T-cell (primary cell): ENCODE measurements around the gene TGOLN2. TPM values are rescaled to one million over a fixed set of nuclear protein-coding genes. Genes with fewer than 3 reads are reported as not detected.
A peak's percentile ranks its signal among the peaks of the same experiment; 100 is the strongest.

ENCODE experiments used
- ATAC-seq, 4 experiments: fragments of 200-7000 bp in 3 of 4; fragments of 150-1000 bp in 1 of 4; cut with Tn5 transposase; replicated peaks in 1 of 4; 1 replicate in 3 of 4; 2 replicates in 1 of 4; pipeline ENCODE4 v1.10.0; 2021; ENCODE audit warnings: moderate library complexity in 3 of 4, mild to moderate bottlenecking in 2 of 4, moderate number of reproducible peaks in 1 of 4
- CTCF ChIA-PET, 2 donors: fragments of 300-600 bp; sonication (Branson Sonifier 250); formaldehyde crosslinking; loops; one replicate each; lab custom pipeline; 2022; ENCODE audit warnings: antibody characterized with exemption in 2 of 2; lab: Charles Lee
- POLR2A ChIA-PET, 2 donors: fragments of 300-600 bp; sonication (Branson Sonifier 250); formaldehyde crosslinking; loops; one replicate each; lab custom pipeline; 2022; ENCODE audit warnings: antibody characterized with exemption in 2 of 2; lab: Charles Lee
- DNase-seq, 35 experiments: peaks; one replicate each; pipeline versions ENCODE4 v3.0.0 to v3.0.0-alpha.2; 2013 to 2023
- H3K27ac ChIP-seq: one replicate; pipeline ENCODE4 v1.5.1; 2013; ENCODE audit warnings: low read length
- H3K27me3 ChIP-seq, 2 experiments: replicated peaks in 1 of 2; 1 replicate in 1 of 2; 2 replicates in 1 of 2; pipeline versions ENCODE4 v1.6.1 to v1.7.0; 2013; ENCODE audit warnings: low read length in 1 of 2, mixed read lengths in 1 of 2; ENCODE audit not compliant: control insufficient read depth in 2 of 2, insufficient read depth in 2 of 2; ENCODE audit errors: extremely low read depth in 1 of 2
- H3K36me3 ChIP-seq, 2 donors: 1 replicate in 1 of 2; 2 replicates in 1 of 2; pipeline versions ENCODE4 v1.6.1 to v1.7.0; 2013; ENCODE audit warnings: low read length in 1 of 2; ENCODE audit not compliant: control insufficient read depth in 2 of 2, insufficient read depth in 1 of 2; ENCODE audit errors: extremely low read depth in 1 of 2
- H3K4me1 ChIP-seq, 2 experiments: 1 replicate in 1 of 2; 2 replicates in 1 of 2; pipeline versions ENCODE4 v1.6.1 to v1.7.0; 2013; ENCODE audit warnings: low read length in 2 of 2, mixed read lengths in 1 of 2; ENCODE audit not compliant: insufficient read depth in 2 of 2, control insufficient read depth in 1 of 2; ENCODE audit errors: extremely low read depth in 1 of 2
- H3K4me3 ChIP-seq, 2 donors: 1 replicate in 1 of 2; 2 replicates in 1 of 2; pipeline versions ENCODE4 v1.5.1 to v1.7.0; 2013; ENCODE audit warnings: mild to moderate bottlenecking in 2 of 2, low read length in 1 of 2, moderate library complexity in 1 of 2; ENCODE audit not compliant: control insufficient read depth in 1 of 2; ENCODE audit errors: extremely low read depth in 1 of 2
- H3K9me3 ChIP-seq: 2 replicates; pipeline ENCODE4 v1.7.0; 2013
- H3K27ac Mint-ChIP-seq, 2 donors: one replicate each; pipeline ENCODE4 v1.8.0; 2020 to 2021; ENCODE audit warnings: mild to moderate bottlenecking in 2 of 2, mixed read lengths in 2 of 2
- H3K27me3 Mint-ChIP-seq, 2 donors: one replicate each; pipeline ENCODE4 v1.8.0; 2021 to 2022; ENCODE audit warnings: mixed read lengths in 2 of 2
- H3K36me3 Mint-ChIP-seq: one replicate; pipeline ENCODE4 v1.8.0; 2021; ENCODE audit warnings: mixed read lengths
- H3K4me1 Mint-ChIP-seq, 3 donors: one replicate each; pipeline ENCODE4 v1.8.0; 2020 to 2022; ENCODE audit warnings: mixed read lengths in 3 of 3, mild to moderate bottlenecking in 1 of 3
- H3K4me3 Mint-ChIP-seq, 3 donors: one replicate each; pipeline ENCODE4 v1.8.0; 2020 to 2022; ENCODE audit warnings: mild to moderate bottlenecking in 3 of 3, mixed read lengths in 3 of 3, moderate library complexity in 3 of 3
- H3K9me3 Mint-ChIP-seq, 3 donors: one replicate each; pipeline ENCODE4 v1.8.0; 2020 to 2022; ENCODE audit warnings: mixed read lengths in 3 of 3
- WGBS: methylation state at CpG from one replicate; pipeline ENCODE4 v1.1.5; 2013; ENCODE audit warnings: missing lambda C conversion rate; ENCODE audit not compliant: insufficient coverage; 5-methylcytosine and 5-hydroxymethylcytosine counted together
- total RNA-seq, 35 experiments: library from RNA in 6 of 35; stranded (reverse) in 6 of 35; fragments of 120-200 nt in 1 of 35; gene quantifications; one replicate each; pipeline versions ENCODE4 v1.2.1 to v1.2.4 and lab custom pipeline; 2013 to 2026

TGOLN2 gene
- 100 to 1,000 TPM; 142 to 175 (median 161) TPM for total RNA-seq
- 141 TPM for total RNA-seq (2013)
- 129 to 343 (median 235) reads per million in 29 experiments for total RNA-seq (lab: John Stamatoyannopoulos, UW)

DNA sequence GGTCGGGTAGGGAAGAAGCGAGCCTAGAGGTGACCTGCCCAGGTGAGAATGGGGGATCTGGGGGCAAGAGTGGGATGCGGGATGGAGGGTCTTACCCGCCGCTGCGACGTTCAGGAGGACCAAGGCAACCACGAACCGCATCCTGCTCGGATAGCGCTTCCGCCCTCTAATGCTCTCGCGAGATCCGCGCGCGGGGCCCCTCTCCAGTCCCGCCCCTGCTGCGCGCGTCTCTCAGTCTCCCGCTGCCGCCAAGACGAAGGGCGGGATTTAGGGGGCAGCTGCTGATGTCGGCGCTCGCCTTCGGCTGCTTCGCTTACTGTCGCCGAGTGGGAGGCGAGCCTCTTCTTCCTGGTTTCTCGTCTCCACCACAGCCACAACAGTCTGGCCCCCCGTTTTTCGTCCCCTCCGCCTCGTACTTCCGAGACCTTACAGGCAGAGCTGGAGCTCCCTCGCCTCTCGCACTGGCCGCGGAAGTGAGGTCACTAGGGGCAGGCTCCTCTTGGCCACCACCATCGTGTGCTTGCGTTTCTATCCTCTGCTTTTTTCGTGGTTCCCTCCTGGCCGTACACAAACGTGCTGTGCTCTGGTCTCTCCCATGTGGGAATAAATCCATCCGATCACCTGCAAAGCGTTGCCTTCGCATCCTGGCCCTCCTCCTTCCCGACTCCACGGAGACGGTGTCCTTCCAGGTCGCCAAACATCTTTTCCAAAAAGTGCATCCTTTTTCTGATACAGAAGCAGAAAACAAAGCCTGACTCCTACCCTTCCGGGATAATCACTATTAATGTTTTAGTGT, at the start of gene TGOLN2:
Gene TGOLN2, minus strand, starts transcription at position 168 of the 796 bp plus-strand sequence. Its CDS starts 27 bp downstream, at position 141.
- Histone ChIP-seq H3K9me3 (no peaks in the 10 kb centered on the region), H3K36me3 (peaks cover 3 to 24% of the 10 kb centered on the region in 2 donors), H3K4me1 (peaks cover 31 to 35% of the 10 kb centered on the region in 2 experiments), H3K27me3 (no peaks in the 10 kb centered on the region), H3K27ac (peak within 1 kb of the TSS; percentile 97), H3K4me3 (peak within 1 kb of the TSS; percentile 84 to 95)
- peaks cover 33 to 59% (median 42%) of the 10 kb centered on the region in 3 donors for H3K4me1 Mint-ChIP-seq
- CTCF ChIA-PET = interaction anchor here (0.6 to 1.1 kb wide), 7 partner anchors 27 to 804 kb away, joined by 3 to 9 read pairs (median 4); partner anchors contain the start of genes ELMOD3 (in 1 of the 2) and VAMP5 (in 1 of the 2)
- ATAC-seq = peak; percentile 86 to 92 (median 88)
- no peaks in the 10 kb centered on the region for H3K27me3 Mint-ChIP-seq
- no peaks in the 10 kb centered on the region for H3K9me3 Mint-ChIP-seq
- POLR2A ChIA-PET = interaction anchor here (0.5 to 2.0 kb wide), 9 partner anchors 9 to 869 kb away, joined by 3 to 16 read pairs (median 5); partner anchors contain the start of genes ELMOD3 (in 2 of the 2) and RETSAT (in 2 of the 2)
- peak; percentile 89 to 97 (median 94) for DNase-seq
- under 1% methylated on average over 55 of the region's 57 CpGs for WGBS
- H3K36me3 Mint-ChIP-seq = peaks cover 32% of the 10 kb centered on the region
- H3K27ac Mint-ChIP-seq = peak within 1 kb of the TSS; percentile 99 to 100
- peak within 1 kb of the TSS; percentile 94 to 99 (median 97) for H3K4me3 Mint-ChIP-seq

DNA sequence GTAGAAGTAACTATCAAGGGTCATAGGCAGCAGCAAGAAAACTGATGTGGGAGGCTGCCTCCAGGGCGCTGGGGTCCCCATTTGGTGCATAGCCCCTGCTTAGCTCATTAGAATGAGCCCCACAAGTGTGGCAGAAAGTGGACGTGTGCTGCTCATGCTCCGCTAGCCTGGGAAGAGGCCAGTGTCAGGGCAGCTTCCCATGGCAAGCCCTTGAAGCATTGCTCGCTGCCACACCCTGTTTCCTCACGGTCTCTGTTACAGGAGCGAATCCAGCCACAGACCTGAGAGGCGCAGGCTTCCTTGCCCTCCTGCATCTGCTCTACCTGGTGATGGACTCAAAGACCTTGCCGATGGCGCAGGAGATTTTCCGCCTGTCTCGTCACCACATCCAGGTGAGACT, 49.3 kb upstream of the TGOLN2 start:
- DNase-seq (no peak), ATAC-seq (no peak)
- peaks cover 0 to 27% of the 10 kb centered on the region in 2 donors for H3K36me3 ChIP-seq
- ChIA-PET CTCF (interaction anchor here in 1 of 2 donors (0.7 kb wide), 1 partner anchor 381 kb away, joined by 7 read pairs; no protein-coding TSS in a partner anchor), POLR2A (no interaction called here)
- Mint-ChIP-seq H3K4me1 (no peaks in the 10 kb centered on the region), H3K4me3 (no peak overlapping the region), H3K27ac (no peak overlapping the region), H3K9me3 (peaks cover 0 to 6% (median 0%) of the 10 kb centered on the region in 3 donors), H3K27me3 (no peaks in the 10 kb centered on the region), H3K36me3 (peaks cover 65% of the 10 kb centered on the region)
- no peaks in the 10 kb centered on the region for H3K4me1 ChIP-seq
- no peaks in the 10 kb centered on the region for H3K27me3 ChIP-seq
- H3K4me3 ChIP-seq = no peak overlapping the region
- no peaks in the 10 kb centered on the region for H3K9me3 ChIP-seq
- WGBS = 95% methylated on average over 11 of the region's 11 CpGs
- H3K27ac ChIP-seq = no peak overlapping the region

DNA sequence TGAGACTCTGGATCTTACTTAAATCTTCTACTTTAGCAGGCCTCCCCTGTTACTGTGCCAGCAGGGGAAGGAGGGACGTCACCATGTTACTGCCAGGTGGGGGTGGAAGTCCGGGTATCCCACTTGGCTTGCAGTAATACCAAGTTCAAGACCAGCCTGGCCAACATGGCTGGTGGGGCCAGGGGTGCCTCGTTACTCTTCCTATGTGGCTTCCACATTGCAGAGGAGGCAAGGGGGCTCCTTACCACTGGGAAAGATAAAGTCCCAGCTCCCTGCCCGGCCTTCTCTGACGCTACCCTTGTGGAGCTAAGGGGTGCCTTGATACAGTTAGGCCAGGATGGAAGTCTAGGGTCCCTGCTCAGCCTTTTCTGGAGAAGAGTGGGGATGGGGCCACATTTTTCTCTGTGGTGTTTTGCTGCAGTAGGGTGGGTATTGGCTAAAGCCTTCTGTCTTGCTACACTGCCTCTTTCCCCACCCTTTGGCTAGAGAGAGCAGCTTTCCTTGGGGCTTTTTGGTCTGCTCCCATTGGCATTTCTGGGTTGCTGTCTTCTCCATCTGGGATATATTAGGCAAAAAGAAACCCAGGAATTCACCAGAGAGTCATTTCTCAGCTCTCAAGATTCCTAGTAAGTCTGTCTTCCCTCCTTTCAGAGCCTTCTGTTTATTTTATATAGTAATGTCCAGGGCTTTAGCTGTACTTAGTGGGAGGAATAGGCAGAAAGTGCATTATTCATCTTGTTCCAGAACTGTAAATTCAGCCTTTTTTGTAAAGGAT, 48.7 kb upstream of the TGOLN2 start:
- no peaks in the 10 kb centered on the region for H3K27me3 ChIP-seq
- POLR2A ChIA-PET = no interaction called here
- no peak overlapping the region for H3K4me3 ChIP-seq
- peaks cover 63% of the 10 kb centered on the region for H3K36me3 Mint-ChIP-seq
- 95% methylated on average over 5 of the region's 5 CpGs for WGBS
- ATAC-seq (no peak), DNase-seq (no peak)
- H3K4me1 ChIP-seq = no peaks in the 10 kb centered on the region
- peaks cover 0 to 6% (median 0%) of the 10 kb centered on the region in 3 donors for H3K9me3 Mint-ChIP-seq
- no peak overlapping the region for H3K4me3 Mint-ChIP-seq
- no peak overlapping the region for H3K27ac Mint-ChIP-seq
- H3K9me3 ChIP-seq = no peaks in the 10 kb centered on the region
- CTCF ChIA-PET = interaction anchor here in 1 of 2 donors (0.7 kb wide), 1 partner anchor 381 kb away, joined by 7 read pairs; no protein-coding TSS in a partner anchor
- H3K27me3 Mint-ChIP-seq = no peaks in the 10 kb centered on the region
- H3K4me1 Mint-ChIP-seq = no peaks in the 10 kb centered on the region
- no peak overlapping the region for H3K27ac ChIP-seq
- H3K36me3 ChIP-seq = peaks cover 0 to 28% of the 10 kb centered on the region in 2 donors

DNA sequence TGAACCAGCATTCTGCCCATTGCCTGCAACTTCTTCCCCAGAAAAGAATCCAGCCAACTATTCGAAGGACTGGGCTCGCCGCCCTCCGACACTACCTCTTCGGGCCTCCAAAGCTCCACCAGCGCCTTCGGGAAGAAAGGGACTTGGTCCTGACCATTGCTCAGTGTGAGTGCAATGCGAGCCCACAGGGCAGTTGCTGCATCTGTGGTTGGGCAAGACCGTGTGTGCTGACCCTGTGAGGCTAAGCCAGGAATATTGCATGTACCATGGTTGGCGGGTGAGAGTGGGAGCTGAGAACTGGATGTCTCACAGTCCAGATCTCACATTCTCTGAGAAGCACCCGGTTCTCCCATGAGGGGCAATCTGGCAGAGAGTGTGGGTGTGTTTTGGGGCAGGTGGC, 43.3 kb upstream of the TGOLN2 start:
- peaks cover 0 to 19% of the 10 kb centered on the region in 2 donors for H3K36me3 ChIP-seq
- no peaks in the 10 kb centered on the region for H3K4me1 Mint-ChIP-seq
- no peak overlapping the region for H3K4me3 Mint-ChIP-seq
- WGBS = 98% methylated on average over 11 of the region's 11 CpGs
- no peak for ATAC-seq
- H3K27ac ChIP-seq = no peak overlapping the region
- no peaks in the 10 kb centered on the region for H3K9me3 Mint-ChIP-seq
- H3K27me3 Mint-ChIP-seq = no peaks in the 10 kb centered on the region
- peaks cover 41% of the 10 kb centered on the region for H3K36me3 Mint-ChIP-seq
- no peaks in the 10 kb centered on the region for H3K27me3 ChIP-seq
- H3K27ac Mint-ChIP-seq = no peak overlapping the region
- ChIA-PET CTCF (interaction anchor here in 1 of 2 donors (0.6 kb wide), 1 partner anchor 501 kb away, joined by 3 read pairs; no protein-coding TSS in a partner anchor), POLR2A (interaction anchor here in 1 of 2 donors (0.6 kb wide), 1 partner anchor 24 kb away, joined by 3 read pairs; no protein-coding TSS in a partner anchor)
- no peaks in the 10 kb centered on the region for H3K9me3 ChIP-seq
- H3K4me3 ChIP-seq = no peak overlapping the region
- H3K4me1 ChIP-seq = no peaks in the 10 kb centered on the region
- DNase-seq = no peak

DNA sequence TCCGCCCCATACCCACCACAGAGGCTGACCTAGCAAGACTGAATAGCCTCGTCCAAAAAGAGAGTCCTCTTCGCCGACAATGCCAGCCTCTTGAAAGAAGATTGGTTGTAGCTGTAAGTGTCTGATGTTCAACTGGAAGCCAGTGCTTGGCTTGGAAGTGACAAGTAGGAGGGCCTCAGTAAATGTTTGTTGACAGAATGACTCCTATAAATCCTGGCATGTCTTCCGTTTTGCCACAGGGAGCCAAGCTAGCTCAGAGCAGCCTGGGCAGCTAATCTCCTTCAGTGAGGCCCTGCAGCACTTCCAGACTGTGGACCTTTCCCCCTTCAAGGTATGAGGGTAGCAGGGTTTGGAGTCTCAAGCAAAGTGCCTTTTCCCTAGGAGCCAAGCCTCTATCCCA, 41.7 kb upstream of the TGOLN2 start:
- 100% methylated on average over 1 of the region's 5 CpGs for WGBS
- CTCF ChIA-PET = interaction anchor here in 1 of 2 donors (0.6 to 0.7 kb wide), 3 partner anchors 12 to 218 kb away, joined by 4 to 9 read pairs (median 4); no protein-coding TSS in a partner anchor
- H3K27ac Mint-ChIP-seq = no peak overlapping the region

More for the DNA sequence above, 41.7 kb upstream of the TGOLN2 start:
- H3K9me3 ChIP-seq = no peaks in the 10 kb centered on the region
- H3K36me3 ChIP-seq = peaks cover 0 to 14% of the 10 kb centered on the region in 2 donors
- H3K4me1 ChIP-seq = no peaks in the 10 kb centered on the region
- DNase-seq = no peak
- H3K27me3 Mint-ChIP-seq = no peaks in the 10 kb centered on the region
- H3K27me3 ChIP-seq = no peaks in the 10 kb centered on the region
- POLR2A ChIA-PET = interaction anchor here in 1 of 2 donors (0.6 kb wide), 1 partner anchor 649 kb away, joined by 3 read pairs; no protein-coding TSS in a partner anchor
- H3K27ac ChIP-seq = no peak overlapping the region
- ATAC-seq = no peak
- H3K4me3 Mint-ChIP-seq = no peak overlapping the region
- no peak overlapping the region for H3K4me3 ChIP-seq
- peaks cover 35% of the 10 kb centered on the region for H3K36me3 Mint-ChIP-seq
- no peaks in the 10 kb centered on the region for H3K9me3 Mint-ChIP-seq
- H3K4me1 Mint-ChIP-seq = no peaks in the 10 kb centered on the region
